ENCODE measurements around the gene C11orf91.
"Not testable (repeated sequence)": the region's sequence is repeated elsewhere in the genome, so short reads cannot be mapped to it uniquely, and the experiment has no call there.

The C11orf91 gene

GRCh38 chr11:33682019-33682418 is 18.6 kb downstream of the C11orf91 start:
- DNase-seq (no peak), ATAC-seq (replicated peaks) (no peak)
- Mint-ChIP-seq H3K9me3 (peaks cover 11 to 12% of the 10 kb centered on the region in 2 donors), H3K4me3 (no peak overlapping the region), H3K27me3 (peaks cover 63 to 84% of the 10 kb centered on the region in 2 donors), H3K36me3 (no peaks in the 10 kb centered on the region), H3K4me1 (peaks cover 2 to 14% of the 10 kb centered on the region in 2 donors), H3K27ac (no peak overlapping the region)

GRCh38 chr11:33678616-33679015 is 22.0 kb downstream of the C11orf91 start:
- peak; percentile 79 to 89 for ATAC-seq (replicated peaks)
- peaks cover 63 to 65% of the 10 kb centered on the region in 2 donors for H3K27me3 Mint-ChIP-seq

GRCh38 chr11:33674035-33674814 is 26.4 kb downstream of the C11orf91 start:
- H3K4me1 Mint-ChIP-seq, result peaks cover 2 to 16% of the 10 kb centered on the region in 2 donors
- no peak for ATAC-seq (replicated peaks)

More at GRCh38 chr11:33678616-33679015, 22.0 kb downstream of the C11orf91 start:
- H3K4me3 Mint-ChIP-seq, H3K36me3 Mint-ChIP-seq, DNase-seq: not testable (repeated sequence)
- Mint-ChIP-seq H3K9me3 (peaks cover 11 to 12% of the 10 kb centered on the region in 2 donors), H3K4me1 (peaks cover 2 to 14% of the 10 kb centered on the region in 2 donors), H3K27ac (peak overlapping the region; percentile 31)

GRCh38 chr11:33672273-33672672 is 28.4 kb downstream of the C11orf91 start:
- H3K4me1 Mint-ChIP-seq, result peaks cover 0 to 9% of the 10 kb centered on the region in 2 donors
- peaks cover 1 to 2% of the 10 kb centered on the region in 2 donors for H3K9me3 Mint-ChIP-seq
- H3K36me3 Mint-ChIP-seq, result peaks cover 0 to 2% of the 10 kb centered on the region in 2 donors
- ATAC-seq (replicated peaks) (peak in 1 of 2 donors; percentile 36), DNase-seq (no peak)
- no peak overlapping the region for H3K4me3 Mint-ChIP-seq
- peaks cover 24 to 31% of the 10 kb centered on the region in 2 donors for H3K27me3 Mint-ChIP-seq
- H3K27ac Mint-ChIP-seq, result no peak overlapping the region

More at GRCh38 chr11:33674035-33674814, 26.4 kb downstream of the C11orf91 start:
- Mint-ChIP-seq H3K4me3 (no peak overlapping the region), H3K27ac (no peak overlapping the region), H3K27me3 (peaks cover 32 to 34% of the 10 kb centered on the region in 2 donors), H3K36me3 (no peaks in the 10 kb centered on the region), H3K9me3 (peaks cover 11 to 12% of the 10 kb centered on the region in 2 donors)
- DNase-seq, result no peak

GRCh38 chr11:33670250-33671011 is 30.2 kb downstream of the C11orf91 start:
- Mint-ChIP-seq H3K4me1 (peaks cover 0 to 9% of the 10 kb centered on the region in 2 donors), H3K27ac (peak overlapping the region; percentile 47), H3K9me3 (no peaks in the 10 kb centered on the region), H3K27me3 (peaks cover 28 to 30% of the 10 kb centered on the region in 2 donors), H3K36me3 (peaks cover 0 to 2% of the 10 kb centered on the region in 2 donors), H3K4me3 (no peak overlapping the region)
- DNase-seq, result peak; percentile 10
- peak; percentile 69 to 78 for ATAC-seq (replicated peaks)

- no peak for DNase-seq
- Mint-ChIP-seq H3K4me3 (no peak overlapping the region), H3K9me3 (no peaks in the 10 kb centered on the region)
Observed at GRCh38 chr11:33669598-33670249, 30.9 kb downstream of the C11orf91 start.

GRCh38 chr11:33668951-33669596 is 31.6 kb downstream of the C11orf91 start:
- DNase-seq (no peak), ATAC-seq (replicated peaks) (no peak)
- Mint-ChIP-seq H3K4me3 (no peak overlapping the region), H3K27me3 (peaks cover 25 to 32% of the 10 kb centered on the region in 2 donors), H3K27ac (no peak overlapping the region), H3K36me3 (peaks cover 0 to 2% of the 10 kb centered on the region in 2 donors), H3K9me3 (no peaks in the 10 kb centered on the region), H3K4me1 (peaks cover 0 to 9% of the 10 kb centered on the region in 2 donors)

More at GRCh38 chr11:33669598-33670249, 30.9 kb downstream of the C11orf91 start:
- Mint-ChIP-seq H3K27ac (peak overlapping the region; percentile 47), H3K27me3 (peaks cover 28 to 30% of the 10 kb centered on the region in 2 donors), H3K36me3 (peaks cover 0 to 2% of the 10 kb centered on the region in 2 donors), H3K4me1 (peaks cover 0 to 9% of the 10 kb centered on the region in 2 donors)
- no peak for ATAC-seq (replicated peaks)

- H3K9me3 Mint-ChIP-seq, result no peaks in the 10 kb centered on the region
- no peak overlapping the region for H3K4me3 Mint-ChIP-seq
- peaks cover 21 to 28% of the 10 kb centered on the region in 2 donors for H3K27me3 Mint-ChIP-seq
- peaks cover 0 to 9% of the 10 kb centered on the region in 2 donors for H3K4me1 Mint-ChIP-seq
- ATAC-seq (replicated peaks) (no peak), DNase-seq (no peak)
- peaks cover 0 to 2% of the 10 kb centered on the region in 2 donors for H3K36me3 Mint-ChIP-seq
- no peak overlapping the region for H3K27ac Mint-ChIP-seq
Observed at GRCh38 chr11:33668468-33668825, 32.2 kb downstream of the C11orf91 start.

GRCh38 chr11:33667819-33668467 is 32.7 kb downstream of the C11orf91 start:
- ATAC-seq (replicated peaks), result no peak

GRCh38 chr11:33665350-33666106 is 35.1 kb downstream of the C11orf91 start:
- H3K27me3 Mint-ChIP-seq, result peaks cover 21 to 22% of the 10 kb centered on the region in 2 donors
- no peak overlapping the region for H3K4me3 Mint-ChIP-seq
- peaks cover 0 to 2% of the 10 kb centered on the region in 2 donors for H3K36me3 Mint-ChIP-seq
- DNase-seq, result no peak
- no peaks in the 10 kb centered on the region for H3K9me3 Mint-ChIP-seq
- H3K4me1 Mint-ChIP-seq, result peaks cover under 1 to 6% of the 10 kb centered on the region in 2 donors
- no peak overlapping the region for H3K27ac Mint-ChIP-seq
- ATAC-seq (replicated peaks), result peak in 1 of 2 donors; percentile 11

More at GRCh38 chr11:33667819-33668467, 32.7 kb downstream of the C11orf91 start:
- Mint-ChIP-seq H3K4me3 (no peak overlapping the region), H3K27me3 (peaks cover 21 to 25% of the 10 kb centered on the region in 2 donors), H3K27ac (no peak overlapping the region), H3K4me1 (peaks cover 0 to 9% of the 10 kb centered on the region in 2 donors), H3K9me3 (no peaks in the 10 kb centered on the region), H3K36me3 (peaks cover 0 to 2% of the 10 kb centered on the region in 2 donors)
- no peak for DNase-seq

- peaks cover 2 to 12% of the 10 kb centered on the region in 2 donors for H3K4me1 Mint-ChIP-seq
- no peak for DNase-seq
- H3K36me3 Mint-ChIP-seq, result peaks cover 0 to 2% of the 10 kb centered on the region in 2 donors
- no peak overlapping the region for H3K4me3 Mint-ChIP-seq
- no peak overlapping the region for H3K27ac Mint-ChIP-seq
- H3K9me3 Mint-ChIP-seq, result no peaks in the 10 kb centered on the region
- H3K27me3 Mint-ChIP-seq, result peaks cover 22 to 23% of the 10 kb centered on the region in 2 donors
- ATAC-seq (replicated peaks), result no peak
Observed at GRCh38 chr11:33664827-33665226, 35.8 kb downstream of the C11orf91 start.

GRCh38 chr11:33664166-33664565 is 36.5 kb downstream of the C11orf91 start:
- no peak overlapping the region for H3K27ac Mint-ChIP-seq
- peaks cover 4 to 19% of the 10 kb centered on the region in 2 donors for H3K4me1 Mint-ChIP-seq
- no peak for DNase-seq
- no peaks in the 10 kb centered on the region for H3K9me3 Mint-ChIP-seq
- H3K4me3 Mint-ChIP-seq, result no peak overlapping the region
- peaks cover 22 to 23% of the 10 kb centered on the region in 2 donors for H3K27me3 Mint-ChIP-seq
- no peak for ATAC-seq (replicated peaks)
- H3K36me3 Mint-ChIP-seq, result peaks cover 0 to 2% of the 10 kb centered on the region in 2 donors
